HG03159 (cell line): ENCODE measurements around the gene GRK4.
"Not testable (repeated sequence)": the region's sequence is repeated elsewhere in the genome, so short reads cannot be mapped to it uniquely, and the experiment has no call there.

Source experiments
- ATAC-seq: cut with Tn5 transposase; IDR thresholded peaks from one replicate; pipeline ENCODE4 v1.9.1; 2021; ENCODE audit warnings: mild to moderate bottlenecking, moderate library complexity; ENCODE audit not compliant: unreplicated experiment

Gene GRK4

GRCh38 chr4:3037957-3038461 lies 74.6 kb downstream of the GRK4 start:
- no peak for ATAC-seq

GRCh38 chr4:3039706-3040366 lies 76.5 kb downstream of the GRK4 start:
- no peak for ATAC-seq

- peak; percentile 34 for ATAC-seq
Measured at GRCh38 chr4:3040452-3041191, 77.3 kb downstream of the GRK4 start.

- ATAC-seq = no peak
Measured at GRCh38 chr4:3041192-3042142, 78.1 kb downstream of the GRK4 start.

GRCh38 chr4:3042226-3042625 lies 78.9 kb downstream of the GRK4 start:
- ATAC-seq = no peak

GRCh38 chr4:3043282-3044020 lies 80.1 kb downstream of the GRK4 start:
- no peak for ATAC-seq

- no peak for ATAC-seq
Measured at GRCh38 chr4:3044870-3045819, 81.8 kb downstream of the GRK4 start.

GRCh38 chr4:3046162-3046561 lies 82.8 kb downstream of the GRK4 start:
- no peak for ATAC-seq

GRCh38 chr4:3046623-3047022 lies 83.3 kb downstream of the GRK4 start:
- ATAC-seq = no peak

- peak; percentile 84 for ATAC-seq
Measured at GRCh38 chr4:3047464-3048286, 84.3 kb downstream of the GRK4 start.

GRCh38 chr4:3051141-3051897 lies 87.9 kb downstream of the GRK4 start:
- not testable (repeated sequence) for ATAC-seq

- ATAC-seq = no peak
Measured at GRCh38 chr4:3054169-3054759, 90.9 kb downstream of the GRK4 start.

- no peak for ATAC-seq
Measured at GRCh38 chr4:3059943-3060342, 96.6 kb downstream of the GRK4 start.

GRCh38 chr4:3060946-3061345 lies 97.6 kb downstream of the GRK4 start:
- no peak for ATAC-seq

GRCh38 chr4:3062471-3062870 lies 99.1 kb downstream of the GRK4 start:
- ATAC-seq = no peak

- no peak for ATAC-seq
Measured at GRCh38 chr4:3065551-3065950, 102.2 kb downstream of the GRK4 start.

GRCh38 chr4:3066836-3067400 lies 103.5 kb downstream of the GRK4 start:
- no peak for ATAC-seq
